ENCODE data around the gene TMEM82.

The TMEM82 gene

DNA sequence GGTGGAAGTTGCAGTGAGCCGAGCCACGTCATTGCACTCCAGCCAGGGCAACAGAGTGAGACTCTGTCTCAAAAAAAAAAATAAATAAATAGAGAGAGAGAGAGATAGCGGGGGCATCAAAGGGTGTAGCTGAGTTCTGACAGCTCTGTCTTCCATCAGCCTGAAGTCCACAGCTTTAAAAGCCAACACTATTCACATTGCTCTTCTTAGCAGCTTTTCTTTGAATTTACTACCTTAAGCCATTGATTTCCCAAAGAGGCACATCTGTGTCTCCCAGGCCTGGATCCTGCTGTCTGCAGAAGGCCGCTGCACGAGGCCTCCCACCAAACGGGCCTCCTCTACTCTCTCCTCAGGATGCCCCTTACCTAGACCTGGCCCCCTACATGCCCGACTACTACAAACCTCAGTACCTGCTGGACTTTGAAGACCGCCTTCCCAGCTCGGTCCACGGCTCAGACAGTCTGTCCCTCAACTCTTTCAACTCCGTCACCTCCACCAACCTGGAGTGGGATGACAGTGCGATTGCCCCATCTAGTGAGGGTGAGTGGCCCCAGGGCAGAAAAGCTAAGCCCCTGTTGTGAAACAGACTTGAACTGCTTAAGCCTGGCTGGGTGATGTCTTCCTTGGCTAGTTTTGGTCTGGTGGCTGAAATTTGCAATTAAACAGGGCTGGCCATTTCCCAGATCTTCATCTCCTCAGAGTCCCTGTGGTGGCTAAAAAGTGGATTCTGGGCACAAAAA, 22.7 kb upstream of the TMEM82 start:
- Histone ChIP-seq H3K4me1 (ENCODE audit: control insufficient read depth in 1 of 2, insufficient read depth in 2 of 2, low read length in 2 of 2) (no peaks in the 10 kb centered on the region), H3K9me3 (ENCODE audit: control insufficient read depth in 1 of 2, low read length in 2 of 2) (no peaks in the 10 kb centered on the region), H3K4me3 (ENCODE audit: low read depth in 1 of 2, low read length in 2 of 2) (no peak overlapping the region), H3K9ac (ENCODE audit: low read depth in 1 of 2, low read length in 2 of 2) (no peak overlapping the region), H3K27me3 (ENCODE audit: control insufficient read depth in 1 of 2, insufficient read depth in 2 of 2, low read length in 2 of 2) (no peaks in the 10 kb centered on the region), H3K36me3 (ENCODE audit: control insufficient read depth in 1 of 2, insufficient read depth in 2 of 2, low read length in 2 of 2) (peaks cover 29 to 82% of the 10 kb centered on the region in 2 donors), H3K27ac (ENCODE audit: low read depth, low read length) (no peak overlapping the region)

DNA sequence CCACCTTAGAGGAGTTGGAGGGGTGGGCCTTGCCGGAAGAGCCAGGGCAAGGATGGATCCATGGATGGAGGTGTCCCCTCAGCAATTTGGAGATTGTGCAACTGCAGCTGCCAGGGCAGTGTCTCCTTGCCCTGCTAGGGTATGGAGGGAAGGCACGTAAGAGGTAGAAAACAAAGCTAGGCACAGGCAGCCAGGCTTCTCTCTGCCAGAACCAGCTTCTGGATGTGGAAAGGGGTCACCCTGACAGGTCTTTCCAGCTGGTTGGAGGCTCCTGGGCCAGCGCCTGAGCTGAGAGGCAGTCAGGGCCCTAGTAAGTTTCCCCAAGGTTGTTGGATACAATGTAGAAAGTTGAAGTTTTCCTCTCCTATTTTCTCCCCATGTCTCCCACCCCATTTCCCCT, 21.4 kb upstream of the TMEM82 start:
- H3K27me3 ChIP-seq (ENCODE audit: control insufficient read depth in 1 of 2, insufficient read depth in 2 of 2, low read length in 2 of 2): no peaks in the 10 kb centered on the region
- H3K4me3 ChIP-seq (ENCODE audit: low read depth in 1 of 2, low read length in 2 of 2): no peak overlapping the region
- no peaks in the 10 kb centered on the region for H3K4me1 ChIP-seq (ENCODE audit: control insufficient read depth in 1 of 2, insufficient read depth in 2 of 2, low read length in 2 of 2)
- no peak overlapping the region for H3K9ac ChIP-seq (ENCODE audit: low read depth in 1 of 2, low read length in 2 of 2)
- H3K27ac ChIP-seq (ENCODE audit: low read depth, low read length): no peak overlapping the region
- H3K36me3 ChIP-seq (ENCODE audit: control insufficient read depth in 1 of 2, insufficient read depth in 2 of 2, low read length in 2 of 2): peaks cover 36 to 88% of the 10 kb centered on the region in 2 donors
- H3K9me3 ChIP-seq (ENCODE audit: control insufficient read depth in 1 of 2, low read length in 2 of 2): no peaks in the 10 kb centered on the region

DNA sequence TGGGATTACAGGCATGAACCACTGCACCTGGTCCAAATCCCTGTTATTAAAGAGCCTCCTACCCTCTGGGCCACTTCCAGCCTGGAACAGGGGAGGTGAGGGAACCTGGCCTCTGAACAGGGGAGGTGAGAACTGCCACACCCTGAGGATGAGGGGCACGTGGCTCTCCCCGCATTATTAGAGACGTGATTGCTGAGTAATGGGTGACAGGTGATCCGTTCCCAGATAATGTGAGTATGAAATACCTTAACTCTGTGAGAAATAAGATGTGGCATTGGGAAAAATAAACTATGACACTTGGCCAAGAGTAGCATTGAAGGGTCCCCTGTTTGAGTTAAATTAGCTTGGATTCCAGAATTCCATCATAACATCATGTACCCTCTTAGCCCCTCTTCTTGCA, 19.9 kb upstream of the TMEM82 start:
- H3K9me3 ChIP-seq (ENCODE audit: control insufficient read depth in 1 of 2, low read length in 2 of 2): no peaks in the 10 kb centered on the region
- H3K4me3 ChIP-seq (ENCODE audit: low read depth in 1 of 2, low read length in 2 of 2): no peak overlapping the region
- no peak overlapping the region for H3K9ac ChIP-seq (ENCODE audit: low read depth in 1 of 2, low read length in 2 of 2)
- H3K27me3 ChIP-seq (ENCODE audit: control insufficient read depth in 1 of 2, insufficient read depth in 2 of 2, low read length in 2 of 2): no peaks in the 10 kb centered on the region
- H3K36me3 ChIP-seq (ENCODE audit: control insufficient read depth in 1 of 2, insufficient read depth in 2 of 2, low read length in 2 of 2): peaks cover 37 to 88% of the 10 kb centered on the region in 2 donors
- no peaks in the 10 kb centered on the region for H3K4me1 ChIP-seq (ENCODE audit: control insufficient read depth in 1 of 2, insufficient read depth in 2 of 2, low read length in 2 of 2)
- H3K27ac ChIP-seq (ENCODE audit: low read depth, low read length): no peak overlapping the region

DNA sequence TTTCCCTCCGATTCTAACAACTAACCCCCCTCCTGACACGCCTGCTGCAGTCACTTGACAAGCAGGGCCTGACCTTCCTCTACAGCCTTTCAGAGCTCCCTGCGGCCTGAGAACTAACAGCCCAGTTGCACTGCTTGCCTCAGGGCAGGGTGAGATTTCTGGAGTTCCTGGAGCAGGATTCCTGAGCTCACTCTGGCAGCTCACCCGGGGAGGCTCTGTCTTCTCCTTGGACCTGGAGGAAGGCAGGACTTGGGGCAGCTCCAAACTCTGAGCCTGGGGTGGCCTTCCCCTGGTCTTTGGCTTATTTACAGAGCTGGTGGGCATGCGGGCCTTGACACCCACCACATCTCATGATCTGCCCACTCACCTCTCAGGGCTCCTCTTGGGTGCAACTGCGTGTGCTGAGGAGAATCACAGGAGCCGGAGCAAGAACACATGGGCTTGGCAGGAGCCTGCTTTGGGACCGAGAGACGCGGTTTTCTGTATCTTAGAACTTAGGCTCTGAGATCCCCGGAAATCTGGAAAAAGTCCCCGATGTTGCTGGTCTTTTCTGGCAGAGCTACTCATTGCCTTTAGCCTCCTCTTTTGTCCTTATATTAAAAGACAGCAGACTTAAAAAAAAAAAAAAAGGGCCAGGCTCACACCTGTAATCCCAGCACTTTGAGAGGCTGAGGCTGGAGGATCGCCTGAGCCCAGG, 19.3 kb upstream of the TMEM82 start:
- peaks cover 37 to 88% of the 10 kb centered on the region in 2 donors for H3K36me3 ChIP-seq (ENCODE audit: control insufficient read depth in 1 of 2, insufficient read depth in 2 of 2, low read length in 2 of 2)
- no peak overlapping the region for H3K27ac ChIP-seq (ENCODE audit: low read depth, low read length)
- no peak overlapping the region for H3K9ac ChIP-seq (ENCODE audit: low read depth in 1 of 2, low read length in 2 of 2)
- H3K4me3 ChIP-seq (ENCODE audit: low read depth in 1 of 2, low read length in 2 of 2): no peak overlapping the region
- H3K9me3 ChIP-seq (ENCODE audit: control insufficient read depth in 1 of 2, low read length in 2 of 2): no peaks in the 10 kb centered on the region
- no peaks in the 10 kb centered on the region for H3K4me1 ChIP-seq (ENCODE audit: control insufficient read depth in 1 of 2, insufficient read depth in 2 of 2, low read length in 2 of 2)
- no peaks in the 10 kb centered on the region for H3K27me3 ChIP-seq (ENCODE audit: control insufficient read depth in 1 of 2, insufficient read depth in 2 of 2, low read length in 2 of 2)

DNA sequence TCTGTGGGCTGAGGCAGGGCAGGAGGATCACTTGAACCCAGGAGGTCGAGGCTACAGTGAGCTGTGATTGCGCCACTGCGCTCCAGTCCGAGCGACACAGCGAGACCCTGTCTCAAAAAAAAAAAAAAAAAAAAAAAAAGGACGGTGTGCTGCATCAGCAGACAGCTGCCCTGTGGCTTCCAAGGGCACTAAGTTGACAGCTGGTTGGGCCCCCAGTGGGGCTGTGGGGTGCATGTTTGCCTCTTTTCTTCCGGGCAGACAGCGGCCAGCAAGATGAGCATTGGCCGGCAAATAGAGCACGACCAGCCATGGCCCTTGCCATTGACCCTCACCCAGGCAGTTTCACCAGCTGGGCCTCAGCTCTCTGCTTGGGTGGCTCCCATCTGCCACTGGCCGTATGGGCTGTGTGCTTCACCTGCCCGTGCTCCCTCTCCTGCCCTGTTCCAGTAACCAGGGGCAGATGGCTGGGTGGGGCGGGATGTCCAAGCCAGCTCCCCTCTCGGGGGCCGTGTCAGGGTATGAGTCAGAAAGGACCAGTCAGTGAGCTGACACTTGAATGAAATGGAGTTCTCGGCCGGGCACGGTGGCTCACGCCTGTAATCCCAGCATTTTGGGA, 18.6 kb upstream of the TMEM82 start:
- Histone ChIP-seq H3K4me3 (ENCODE audit: low read depth in 1 of 2, low read length in 2 of 2) (no peak overlapping the region), H3K27me3 (ENCODE audit: control insufficient read depth in 1 of 2, insufficient read depth in 2 of 2, low read length in 2 of 2) (no peaks in the 10 kb centered on the region), H3K36me3 (ENCODE audit: control insufficient read depth in 1 of 2, insufficient read depth in 2 of 2, low read length in 2 of 2) (peaks cover 39 to 90% of the 10 kb centered on the region in 2 donors), H3K27ac (ENCODE audit: low read depth, low read length) (no peak overlapping the region), H3K9ac (ENCODE audit: low read depth in 1 of 2, low read length in 2 of 2) (no peak overlapping the region), H3K9me3 (ENCODE audit: control insufficient read depth in 1 of 2, low read length in 2 of 2) (no peaks in the 10 kb centered on the region), H3K4me1 (ENCODE audit: control insufficient read depth in 1 of 2, insufficient read depth in 2 of 2, low read length in 2 of 2) (no peaks in the 10 kb centered on the region)

DNA sequence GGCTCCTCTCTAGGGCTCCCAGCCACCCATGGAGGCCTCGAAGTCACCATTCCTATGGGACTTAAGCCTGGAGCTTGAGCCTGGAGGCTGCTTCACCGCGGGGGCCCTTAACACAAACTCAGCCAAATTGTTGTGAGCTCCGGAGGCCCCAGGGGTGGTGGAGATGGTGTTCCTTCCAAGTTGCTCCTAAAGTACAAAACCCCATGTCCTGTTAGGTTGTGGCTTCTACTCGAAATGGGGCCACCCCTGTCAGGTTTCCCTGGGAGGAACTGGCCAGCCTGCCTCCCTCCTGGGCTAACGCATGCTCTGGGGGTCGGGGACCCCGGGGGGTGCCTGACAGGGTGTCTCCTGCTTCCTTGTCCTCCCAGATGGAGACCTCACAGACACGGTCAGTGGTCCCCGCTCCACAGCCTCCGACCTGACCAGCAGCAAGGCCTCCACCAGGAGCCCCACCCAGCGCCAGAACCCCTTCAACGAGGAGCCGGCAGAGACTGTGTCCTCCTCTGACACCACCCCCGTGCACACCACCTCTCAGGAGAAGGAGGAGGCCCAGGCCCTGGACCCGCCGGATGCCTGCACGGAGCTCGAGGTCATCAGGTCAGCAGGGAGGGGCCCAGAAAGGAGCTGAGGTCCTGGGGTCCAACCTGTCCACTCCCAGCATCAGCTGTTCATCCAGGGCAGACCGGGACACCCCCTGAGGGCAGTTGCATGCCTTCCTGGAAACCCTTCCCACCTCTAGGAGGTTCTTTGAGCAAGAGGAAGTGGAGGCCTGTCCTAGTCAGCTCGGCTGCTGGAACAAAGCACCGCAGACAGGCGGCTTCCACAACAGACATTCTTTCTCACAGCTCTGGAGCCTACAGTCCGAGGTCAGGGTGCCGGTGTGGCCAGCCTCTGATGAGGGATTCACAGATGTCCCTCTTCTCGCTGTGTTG, 17.1 kb upstream of the TMEM82 start:
- H3K9ac ChIP-seq (ENCODE audit: low read depth in 1 of 2, low read length in 2 of 2): no peak overlapping the region
- H3K36me3 ChIP-seq (ENCODE audit: control insufficient read depth in 1 of 2, insufficient read depth in 2 of 2, low read length in 2 of 2): peaks cover 45 to 88% of the 10 kb centered on the region in 2 donors
- no peaks in the 10 kb centered on the region for H3K4me1 ChIP-seq (ENCODE audit: control insufficient read depth in 1 of 2, insufficient read depth in 2 of 2, low read length in 2 of 2)
- no peak overlapping the region for H3K27ac ChIP-seq (ENCODE audit: low read depth, low read length)
- H3K27me3 ChIP-seq (ENCODE audit: control insufficient read depth in 1 of 2, insufficient read depth in 2 of 2, low read length in 2 of 2): no peaks in the 10 kb centered on the region
- no peaks in the 10 kb centered on the region for H3K9me3 ChIP-seq (ENCODE audit: control insufficient read depth in 1 of 2, low read length in 2 of 2)
- H3K4me3 ChIP-seq (ENCODE audit: low read depth in 1 of 2, low read length in 2 of 2): no peak overlapping the region

DNA sequence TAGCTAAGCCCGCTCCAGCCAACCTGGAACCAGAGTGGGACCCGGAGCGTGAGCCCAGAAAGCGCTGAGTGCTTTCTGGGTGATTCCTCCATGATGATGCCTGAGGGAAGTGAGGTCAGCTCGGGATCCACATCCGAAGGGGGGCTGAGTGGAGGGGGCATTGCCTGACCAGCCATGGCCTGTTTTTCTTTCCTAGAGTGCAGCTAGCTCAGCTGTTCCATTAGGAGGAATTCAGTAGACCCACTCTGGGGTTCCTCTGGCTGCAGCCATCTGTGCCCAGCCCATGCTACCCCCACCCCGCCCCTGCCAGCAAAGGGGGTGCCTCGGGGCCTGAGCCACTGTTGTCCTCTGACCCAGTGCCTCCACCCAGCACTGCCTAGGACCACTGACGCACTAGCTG, 15.8 kb upstream of the TMEM82 start:
- H3K4me1 ChIP-seq (ENCODE audit: control insufficient read depth in 1 of 2, insufficient read depth in 2 of 2, low read length in 2 of 2): no peaks in the 10 kb centered on the region
- H3K27ac ChIP-seq (ENCODE audit: low read depth, low read length): no peak overlapping the region
- H3K9me3 ChIP-seq (ENCODE audit: control insufficient read depth in 1 of 2, low read length in 2 of 2): no peaks in the 10 kb centered on the region
- H3K27me3 ChIP-seq (ENCODE audit: control insufficient read depth in 1 of 2, insufficient read depth in 2 of 2, low read length in 2 of 2): no peaks in the 10 kb centered on the region
- H3K9ac ChIP-seq (ENCODE audit: low read depth in 1 of 2, low read length in 2 of 2): no peak overlapping the region
- no peak overlapping the region for H3K4me3 ChIP-seq (ENCODE audit: low read depth in 1 of 2, low read length in 2 of 2)
- H3K36me3 ChIP-seq (ENCODE audit: control insufficient read depth in 1 of 2, insufficient read depth in 2 of 2, low read length in 2 of 2): peaks cover 50 to 87% of the 10 kb centered on the region in 2 donors

DNA sequence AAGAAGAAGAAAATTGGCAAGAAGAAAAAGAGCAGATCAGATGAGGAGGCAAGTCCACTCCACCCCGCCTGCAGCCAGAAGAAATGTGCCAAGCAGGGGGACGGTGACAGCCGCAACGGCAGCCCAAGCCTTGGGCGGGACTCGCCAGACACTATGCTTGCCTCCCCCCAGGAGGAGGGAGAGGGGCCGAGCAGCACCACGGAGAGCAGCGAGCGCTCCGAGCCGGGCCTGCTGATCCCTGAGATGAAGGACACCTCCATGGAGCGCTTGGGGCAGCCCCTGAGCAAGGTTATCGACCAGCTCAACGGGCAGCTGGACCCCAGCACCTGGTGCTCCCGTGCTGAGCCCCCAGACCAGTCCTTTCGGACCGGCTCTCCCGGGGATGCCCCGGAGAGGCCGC, 15.3 kb upstream of the TMEM82 start:
- H3K4me1 ChIP-seq (ENCODE audit: control insufficient read depth in 1 of 2, insufficient read depth in 2 of 2, low read length in 2 of 2): no peaks in the 10 kb centered on the region
- H3K36me3 ChIP-seq (ENCODE audit: control insufficient read depth in 1 of 2, insufficient read depth in 2 of 2, low read length in 2 of 2): peaks cover 54 to 87% of the 10 kb centered on the region in 2 donors
- no peaks in the 10 kb centered on the region for H3K27me3 ChIP-seq (ENCODE audit: control insufficient read depth in 1 of 2, insufficient read depth in 2 of 2, low read length in 2 of 2)
- no peak overlapping the region for H3K4me3 ChIP-seq (ENCODE audit: low read depth in 1 of 2, low read length in 2 of 2)
- H3K9me3 ChIP-seq (ENCODE audit: control insufficient read depth in 1 of 2, low read length in 2 of 2): no peaks in the 10 kb centered on the region
- H3K9ac ChIP-seq (ENCODE audit: low read depth in 1 of 2, low read length in 2 of 2): no peak overlapping the region
- H3K27ac ChIP-seq (ENCODE audit: low read depth, low read length): no peak overlapping the region

DNA sequence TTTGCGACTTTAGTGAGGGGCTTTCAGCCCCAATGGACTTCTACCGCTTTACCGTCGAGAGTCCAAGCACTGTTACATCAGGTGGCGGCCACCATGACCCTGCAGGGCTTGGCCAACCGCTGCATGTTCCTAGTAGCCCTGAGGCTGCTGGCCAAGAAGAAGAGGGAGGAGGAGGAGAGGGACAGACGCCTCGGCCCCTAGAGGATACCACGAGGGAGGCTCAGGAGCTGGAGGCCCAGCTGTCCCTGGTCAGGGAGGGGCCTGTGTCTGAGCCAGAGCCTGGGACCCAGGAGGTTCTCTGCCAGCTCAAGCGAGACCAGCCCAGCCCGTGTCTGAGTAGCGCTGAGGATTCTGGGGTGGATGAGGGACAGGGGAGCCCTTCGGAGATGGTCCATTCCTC, 14.9 kb upstream of the TMEM82 start:
- Histone ChIP-seq H3K9ac (ENCODE audit: low read depth in 1 of 2, low read length in 2 of 2) (no peak overlapping the region), H3K36me3 (ENCODE audit: control insufficient read depth in 1 of 2, insufficient read depth in 2 of 2, low read length in 2 of 2) (peaks cover 54 to 90% of the 10 kb centered on the region in 2 donors), H3K4me1 (ENCODE audit: control insufficient read depth in 1 of 2, insufficient read depth in 2 of 2, low read length in 2 of 2) (no peaks in the 10 kb centered on the region), H3K27ac (ENCODE audit: low read depth, low read length) (no peak overlapping the region), H3K4me3 (ENCODE audit: low read depth in 1 of 2, low read length in 2 of 2) (no peak overlapping the region), H3K9me3 (ENCODE audit: control insufficient read depth in 1 of 2, low read length in 2 of 2) (no peaks in the 10 kb centered on the region), H3K27me3 (ENCODE audit: control insufficient read depth in 1 of 2, insufficient read depth in 2 of 2, low read length in 2 of 2) (no peaks in the 10 kb centered on the region)
